Heart left ventricle (tissue), 13 donors: Measurements from ENCODE around the gene CACNA1E.

ENCODE experiments used
- CTCF ChIP-seq, 12 donors: fragments of 200-600 bp; sonication (generic) in 4 of 12; IDR thresholded peaks; one replicate each; pipeline versions ENCODE4 v1.5.0 to v1.8.0; 2018 to 2022; ENCODE audit warnings: antibody characterized with exemption in 12 of 12, mild to moderate bottlenecking in 5 of 12
- POLR2A ChIP-seq, 2 donors: fragments of 450-650 bp; IDR thresholded peaks; one replicate each; pipeline ENCODE4 v1.6.1; 2017; ENCODE audit warnings: antibody characterized with exemption in 2 of 2, mild to moderate bottlenecking in 2 of 2, moderate library complexity in 2 of 2
- donor health status: ischemic (EF 13 %, LVEDD 7.1; RV severe dilation, severe dysfunction).
- donor health status: DM: no; HTN: yes; CAD: no.
- donor health status: DM: no; HTN: no; CAD: no.
- donor health status: ischemic (EF 25% LVEDD 6.9; RV normal size, moderate dysfunction).
- donor health status: ischemic (EF 25% LVEDD 5.7; RV mildly dilated, moderate dysfunction).
- donor health status: ischemic (EF 35%, LVEDD 5.7; RV mildly dilated, moderate dysfunction).
- donor health status: nonischemic (EF 11% LVEDD 7.7; RV severe dilation, severe dysfunction).
- donor health status: DM: yes; HTN: yes; CAD: no.
- donor health status: PGD.
- donor health status: ischemic (EF 29% LVEDD 5.4; RV normal size, mild dysfunction).
- donor health status: nonischemic (EF 23%, LVEDD 6.1; RV moderate dilation, normal function).

DNA sequence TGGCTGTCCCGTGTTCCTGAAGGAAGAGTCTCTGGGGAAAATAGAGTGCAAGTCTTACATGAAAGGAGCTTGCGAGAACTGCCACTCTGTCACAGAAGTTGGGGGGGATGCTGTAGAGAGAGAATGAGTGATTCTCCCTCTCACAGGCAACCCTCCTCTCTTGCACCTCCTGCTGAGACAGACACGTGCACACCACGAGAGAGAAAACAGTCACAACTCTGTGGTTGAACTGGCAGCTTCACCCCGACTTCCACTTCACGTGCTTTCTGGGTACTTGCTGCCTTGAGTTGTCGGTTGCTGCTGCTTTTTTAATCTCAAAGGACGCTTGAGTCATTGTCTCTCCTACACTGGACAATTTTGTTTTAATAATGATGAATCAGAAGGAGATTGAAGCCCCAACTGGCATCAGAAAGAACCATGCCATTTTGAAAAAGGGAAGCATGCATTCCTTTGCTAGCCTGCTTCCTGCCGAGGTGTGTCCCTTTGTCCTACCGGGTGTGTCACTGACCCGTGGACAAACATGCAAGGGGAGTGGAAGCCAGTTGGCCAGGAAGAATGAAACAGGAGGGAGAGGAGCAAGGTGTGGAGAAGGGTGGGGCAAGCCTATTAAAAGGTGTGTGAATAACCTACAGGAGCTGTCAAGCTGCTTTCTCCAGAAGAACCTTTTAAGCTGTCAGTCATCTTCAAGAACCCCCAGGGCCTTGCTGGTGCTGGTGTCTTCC is 164.2 kb downstream of the CACNA1E start:
- TF ChIP-seq CTCF (IDR thresholded peaks at IDR 0.05) = no peak
- TF ChIP-seq POLR2A (IDR thresholded peaks at IDR 0.05) = no peak
